Measurements from ENCODE around the gene RFTN1.
A peak's percentile ranks its signal among the peaks of the same experiment; 100 is the strongest.

The RFTN1 gene

DNA sequence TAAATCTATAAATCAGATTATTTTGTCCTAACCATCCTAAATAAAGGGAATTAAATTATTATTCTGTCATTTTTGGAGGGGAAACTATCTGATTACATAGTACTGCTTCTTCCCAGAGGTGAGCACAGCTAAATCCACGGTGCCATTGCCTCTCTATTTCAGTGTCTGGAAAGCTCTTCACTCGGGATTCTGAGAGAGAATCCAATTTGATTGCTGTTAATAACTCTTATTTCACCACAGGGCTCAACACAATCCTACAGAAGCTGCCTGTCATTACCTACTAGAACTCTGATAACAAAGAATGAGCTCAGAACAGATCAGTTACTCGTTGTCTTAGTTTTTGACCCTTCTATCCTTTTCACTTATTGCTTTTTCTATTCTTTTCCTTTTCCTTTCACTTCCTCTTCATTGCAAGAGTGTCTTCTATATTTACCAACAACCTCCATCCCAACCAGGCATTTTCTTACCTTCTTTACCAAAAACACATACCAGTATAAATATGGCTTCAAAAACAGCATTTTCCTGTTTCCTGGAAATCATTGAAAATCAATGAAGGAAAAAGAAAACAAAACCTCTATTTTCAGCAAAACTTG lies 218.1 kb downstream of the RFTN1 start:
- no peak for DNase-seq

DNA sequence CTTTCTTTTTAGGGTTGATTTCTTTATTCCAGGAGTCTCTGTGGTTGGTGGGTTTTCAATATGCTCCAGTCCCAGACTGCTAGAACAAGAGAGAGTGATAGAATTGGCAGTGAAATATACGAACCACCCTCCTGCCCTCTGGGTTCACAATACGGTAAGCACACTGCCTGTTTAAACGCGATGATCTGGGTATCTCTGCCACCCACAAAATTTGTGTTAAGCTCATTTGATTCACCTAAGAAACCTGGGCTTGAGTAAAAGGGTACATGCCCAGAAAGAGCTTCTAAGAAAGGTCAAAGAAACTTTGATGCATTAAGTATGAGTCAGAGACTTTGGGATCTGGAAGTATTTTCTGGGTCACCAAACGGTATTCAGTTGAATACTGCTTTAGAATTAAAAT lies 218.7 kb downstream of the RFTN1 start:
- DNase-seq, result no peak

DNA sequence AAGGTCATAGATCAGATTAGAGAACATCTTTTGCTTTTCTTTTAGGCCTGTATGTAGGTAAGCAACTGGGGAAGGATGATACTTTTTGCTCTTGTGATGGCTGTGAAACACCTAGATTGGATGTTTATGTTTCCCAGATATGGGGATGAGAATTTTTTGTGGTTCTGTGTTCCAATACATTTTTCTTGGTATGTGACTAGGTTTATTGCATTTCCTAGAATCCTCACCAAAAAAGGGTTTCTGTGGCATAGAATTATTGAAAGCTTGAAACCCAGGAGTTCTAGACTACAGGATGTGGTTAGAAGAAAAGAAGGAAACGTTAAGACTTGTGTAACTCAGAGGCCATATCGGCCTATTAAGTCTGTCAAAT lies 222.7 kb downstream of the RFTN1 start:
- peak; percentile 82 for DNase-seq

DNA sequence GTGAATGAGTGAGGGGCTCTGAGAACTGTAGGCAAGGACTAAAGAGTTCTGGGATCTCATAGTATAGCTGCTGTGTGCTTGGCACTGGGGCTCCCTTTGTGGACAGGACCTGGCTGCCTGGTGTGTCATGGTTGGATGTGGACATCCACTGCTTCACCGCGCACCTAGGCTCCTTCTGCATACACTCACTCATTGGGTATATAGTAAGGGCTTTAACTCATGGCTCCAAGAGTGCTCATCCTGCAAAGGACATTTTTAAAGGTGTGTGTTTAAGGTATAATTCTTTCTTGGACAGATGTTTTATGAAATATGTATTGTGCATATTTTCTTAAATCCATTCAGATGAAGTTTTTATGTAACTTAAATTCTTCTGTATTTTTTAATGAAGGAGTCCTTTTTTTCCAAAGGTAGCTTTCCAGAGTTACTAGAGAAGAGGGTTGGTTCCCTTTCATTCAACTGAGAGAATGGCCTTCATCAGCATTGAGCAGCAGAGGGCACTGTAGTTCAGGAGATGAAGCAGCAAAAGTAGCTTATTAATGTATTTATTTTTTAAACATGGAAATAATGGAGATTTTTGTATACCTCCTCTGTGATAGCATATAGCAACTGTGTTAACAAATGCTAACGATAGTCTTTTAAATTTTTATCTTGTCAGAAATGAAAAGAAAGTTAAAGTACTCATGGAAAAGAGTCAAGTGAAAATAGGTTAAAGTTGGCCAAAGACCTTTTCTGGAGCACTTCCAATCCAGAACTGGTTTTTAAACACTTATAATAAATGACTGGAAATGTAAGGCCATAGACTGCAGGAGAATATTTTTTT lies 223.3 kb downstream of the RFTN1 start:
- peak; percentile 69 for DNase-seq

DNA sequence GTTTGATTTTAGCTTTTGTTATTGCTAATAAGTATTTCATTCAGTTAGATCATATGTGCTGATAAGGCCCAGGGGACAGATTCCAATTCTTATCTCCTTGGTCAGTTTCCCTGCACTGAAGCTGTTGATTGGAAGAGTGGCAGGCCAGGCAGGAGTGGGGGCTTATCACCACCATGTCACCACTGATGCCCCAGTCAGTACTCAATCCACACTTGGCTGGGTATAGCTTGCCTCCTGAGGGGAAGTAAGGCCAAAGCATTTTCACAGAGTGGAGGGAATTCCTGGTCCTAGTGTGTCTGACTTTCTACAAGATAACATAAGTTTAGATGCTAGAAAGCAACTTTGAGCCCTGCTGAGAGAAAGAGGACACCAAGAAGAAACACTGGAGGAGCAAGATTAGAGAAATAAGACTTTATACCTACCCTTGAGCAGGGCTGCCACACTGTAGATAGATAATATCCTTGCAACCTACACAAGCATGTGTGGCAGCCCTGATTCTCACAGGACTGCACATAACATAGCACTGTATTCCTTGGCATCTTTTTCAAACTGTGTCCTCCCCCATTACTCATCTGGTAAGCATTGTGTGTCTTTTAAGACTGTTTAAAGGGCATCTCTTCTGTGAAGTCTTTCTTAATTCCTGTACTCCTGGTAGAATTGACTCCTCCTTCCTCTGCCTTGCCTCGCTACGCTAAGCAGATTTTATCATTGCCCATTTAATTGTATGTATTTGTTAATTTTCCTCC lies 224.2 kb downstream of the RFTN1 start:
- no peak for DNase-seq

DNA sequence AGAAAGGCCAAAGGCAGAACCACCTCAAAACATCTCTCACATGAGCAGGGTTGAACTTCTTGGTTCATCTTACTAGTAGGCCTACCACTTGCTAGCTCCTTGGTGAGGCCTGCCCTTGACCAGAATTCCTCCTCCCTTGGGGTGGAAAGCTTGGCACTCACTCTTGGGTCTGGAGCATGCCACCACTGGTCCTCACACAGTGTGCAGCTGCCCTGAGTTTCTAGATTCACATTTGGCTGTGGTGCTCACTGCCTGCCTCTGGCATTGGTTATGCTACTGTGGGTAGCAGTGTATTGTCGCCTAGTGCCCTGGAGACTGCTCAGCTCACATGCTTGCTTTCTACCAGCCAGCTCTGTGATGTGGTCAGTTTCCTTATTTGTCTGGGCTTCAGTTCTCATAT lies 224.8 kb downstream of the RFTN1 start:
- no peak for DNase-seq

DNA sequence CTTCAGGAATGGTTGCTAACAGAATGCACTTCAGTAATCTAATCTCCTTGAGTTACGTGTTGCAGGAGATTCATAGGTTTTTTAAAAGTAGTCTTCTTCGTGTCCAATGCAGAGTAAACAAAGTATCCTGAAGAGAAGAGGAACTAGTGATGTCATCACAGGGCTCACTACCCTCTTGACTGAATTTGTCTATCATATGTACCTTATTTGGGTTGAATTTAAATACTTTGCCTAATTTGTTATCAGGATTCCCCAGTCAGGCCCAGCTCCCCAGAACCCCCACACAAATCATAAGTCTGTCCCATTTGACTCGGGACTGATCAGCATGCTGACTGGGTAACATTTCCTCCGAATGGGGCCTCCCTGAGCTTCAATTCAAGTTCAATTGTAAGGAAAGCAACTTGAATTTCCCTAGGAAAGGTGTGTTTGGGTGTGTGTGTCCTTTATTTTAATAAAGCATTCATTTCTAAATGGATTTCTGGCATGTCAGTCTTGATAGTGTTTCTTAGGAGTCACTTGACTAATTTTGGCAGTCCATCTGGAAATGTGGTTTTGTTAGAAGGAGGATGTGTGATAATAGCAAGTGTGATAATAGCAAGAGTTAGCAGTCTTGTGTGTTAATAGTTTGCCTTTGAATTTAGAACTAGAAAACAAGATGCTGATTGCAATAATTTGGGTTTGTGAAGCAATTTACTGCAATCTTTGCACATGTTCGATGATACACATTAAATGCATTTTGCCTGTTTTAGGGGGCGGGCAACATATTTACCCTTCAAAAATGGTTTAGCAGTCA lies 226.6 kb downstream of the RFTN1 start:
- no peak for DNase-seq

DNA sequence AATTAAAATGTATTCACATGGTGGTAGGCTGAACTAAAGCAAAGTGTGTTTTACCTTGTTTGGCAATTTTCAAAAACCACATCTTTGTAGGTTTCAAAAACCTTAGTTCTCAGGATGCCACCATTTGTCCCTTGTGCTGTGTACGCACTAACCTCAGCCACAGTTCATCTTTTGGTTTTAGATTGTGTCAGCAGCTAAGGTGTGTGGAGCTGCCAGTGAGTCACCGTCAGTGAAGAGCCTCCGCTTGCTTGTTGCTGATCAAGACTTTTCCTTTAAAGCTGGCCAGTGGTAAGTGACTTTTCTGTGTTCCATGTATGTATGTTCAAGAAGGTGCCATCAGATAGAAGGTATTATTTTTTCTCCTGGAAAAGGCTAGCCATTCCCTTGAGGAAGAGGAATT lies 227.3 kb downstream of the RFTN1 start:
- peak; percentile 89 for DNase-seq

DNA sequence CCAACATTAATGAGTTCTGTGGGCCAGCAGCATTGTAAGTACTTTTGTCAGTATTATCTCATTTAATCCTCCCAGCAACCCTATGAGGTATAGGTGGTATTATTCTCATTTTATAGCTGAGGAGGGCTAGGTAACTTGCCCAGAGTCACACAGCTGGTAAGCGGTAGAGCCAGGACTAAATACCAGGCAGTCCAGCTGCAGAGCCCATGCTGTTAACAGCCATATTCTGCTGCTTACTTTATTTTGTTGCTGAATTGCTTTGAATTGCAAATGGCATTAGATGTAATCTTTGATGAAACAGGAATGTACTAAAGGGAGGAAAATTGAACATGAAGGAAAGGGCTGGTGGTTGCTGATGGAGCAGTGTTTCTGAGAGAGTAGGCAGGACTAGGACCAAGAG lies 228.9 kb downstream of the RFTN1 start:
- DNase-seq, result no peak

DNA sequence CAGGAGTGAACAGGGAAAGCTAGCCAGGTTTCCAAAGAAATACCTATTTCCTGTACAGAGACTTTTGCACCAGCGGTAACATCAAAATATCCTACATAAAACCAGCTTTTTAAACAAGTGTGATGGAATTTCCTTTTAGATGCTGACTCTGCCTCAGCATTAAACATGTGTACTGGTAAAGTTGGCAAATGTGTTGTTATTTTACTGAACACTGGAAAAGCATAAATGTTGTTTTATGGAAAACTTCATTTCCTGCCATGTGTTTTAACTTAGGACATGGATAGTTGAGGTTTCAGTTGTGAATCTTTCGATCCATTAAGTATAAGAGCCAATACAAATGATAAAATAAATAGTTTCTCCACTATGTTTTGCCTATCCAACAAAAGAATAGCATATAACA lies 232.8 kb downstream of the RFTN1 start:
- no peak for DNase-seq

DNA sequence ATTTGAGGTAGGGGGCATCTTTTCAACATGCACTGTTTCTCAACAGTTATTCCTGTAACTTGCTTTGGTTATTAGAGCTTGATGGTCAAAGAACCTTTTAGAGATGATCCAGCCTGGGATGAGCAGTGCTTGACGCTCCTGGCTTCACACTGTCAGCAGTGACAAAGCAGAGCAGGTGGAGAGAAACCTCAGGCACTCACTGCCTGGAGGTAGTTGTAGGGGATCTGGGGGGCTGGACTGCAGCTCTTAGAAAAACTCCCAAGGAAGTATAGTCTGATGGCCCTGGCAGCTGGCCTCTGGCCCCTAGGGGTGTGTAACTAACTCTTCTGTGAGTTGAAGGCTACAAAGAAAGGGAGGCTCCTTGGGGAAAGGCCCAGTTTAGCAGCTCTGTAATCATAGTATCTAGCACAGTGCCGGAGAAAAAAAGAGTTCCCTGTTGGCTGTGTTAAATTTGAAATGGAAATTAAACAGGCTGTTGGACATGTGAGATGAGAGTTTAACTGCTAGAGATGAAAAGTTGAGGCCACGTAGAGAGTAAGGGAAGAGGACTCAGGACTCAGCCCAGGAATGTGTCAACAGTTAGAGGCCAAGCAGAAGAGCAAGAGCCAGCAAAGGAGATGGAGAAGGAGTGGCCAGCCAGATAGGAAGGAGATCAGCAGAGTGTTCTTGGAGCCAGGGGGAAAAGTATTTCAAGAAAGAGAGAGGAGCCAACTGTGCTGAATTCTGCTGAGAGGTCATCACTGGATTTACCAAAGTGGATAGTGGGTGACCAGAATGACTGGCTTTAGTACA lies 234.3 kb downstream of the RFTN1 start:
- no peak for DNase-seq

DNA sequence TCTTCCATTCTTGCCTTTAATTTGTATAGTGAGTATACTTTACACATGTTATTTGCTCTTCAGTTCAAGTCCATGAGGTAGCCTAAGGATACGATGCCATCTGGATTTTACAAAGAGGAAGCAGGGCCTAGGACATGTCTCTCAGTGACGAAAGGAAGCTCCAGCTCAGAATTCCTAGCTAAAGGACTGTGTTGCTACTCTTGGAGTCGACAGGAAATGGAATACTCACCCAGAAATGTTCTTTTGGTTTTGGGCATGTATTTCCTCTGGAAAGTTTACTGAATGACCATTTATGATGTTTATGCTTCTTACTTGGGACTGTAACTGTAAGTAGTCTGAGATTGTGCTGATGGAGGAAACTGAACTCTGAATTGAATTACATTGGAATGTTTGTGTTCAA lies 236.0 kb downstream of the RFTN1 start:
- DNase-seq, result no peak

DNA sequence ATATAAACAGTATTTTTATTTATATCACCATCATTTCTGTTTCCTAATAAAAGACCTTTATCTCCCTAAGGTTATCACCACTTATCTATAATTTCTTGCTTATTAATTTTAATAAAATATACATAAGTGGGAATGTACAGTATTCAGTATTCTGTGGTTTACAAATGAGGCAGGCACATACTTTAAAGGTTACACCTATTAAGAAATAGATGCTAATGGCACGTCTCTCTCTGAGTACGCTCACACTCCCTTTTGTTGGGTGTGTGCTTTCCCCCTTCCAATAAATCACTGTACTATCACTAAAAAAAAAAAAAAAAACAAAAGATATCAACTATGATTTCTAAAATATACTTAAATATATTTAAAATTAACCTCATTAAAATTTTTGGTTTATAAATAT lies 239.6 kb downstream of the RFTN1 start:
- no peak for DNase-seq

DNA sequence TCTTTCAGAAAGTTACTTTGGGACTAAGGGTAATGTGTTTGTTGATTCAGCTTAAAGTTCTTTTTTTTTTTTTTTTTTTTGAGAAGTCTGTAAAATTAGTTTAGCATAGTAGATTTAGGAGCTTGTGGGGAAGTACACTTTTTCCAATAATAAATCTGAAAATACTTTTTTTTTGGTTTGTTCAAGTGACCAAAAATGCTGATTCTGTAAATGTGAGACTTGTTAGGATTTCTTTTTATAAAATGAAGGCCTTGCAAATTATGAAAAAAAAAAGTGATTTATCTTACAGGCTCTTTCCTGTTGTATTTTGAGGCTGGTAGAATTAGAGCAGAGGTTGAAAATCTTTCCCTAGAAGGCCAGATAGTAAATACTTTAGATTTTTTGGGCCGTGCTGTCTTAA lies 240.9 kb downstream of the RFTN1 start:
- DNase-seq, result no peak

DNA sequence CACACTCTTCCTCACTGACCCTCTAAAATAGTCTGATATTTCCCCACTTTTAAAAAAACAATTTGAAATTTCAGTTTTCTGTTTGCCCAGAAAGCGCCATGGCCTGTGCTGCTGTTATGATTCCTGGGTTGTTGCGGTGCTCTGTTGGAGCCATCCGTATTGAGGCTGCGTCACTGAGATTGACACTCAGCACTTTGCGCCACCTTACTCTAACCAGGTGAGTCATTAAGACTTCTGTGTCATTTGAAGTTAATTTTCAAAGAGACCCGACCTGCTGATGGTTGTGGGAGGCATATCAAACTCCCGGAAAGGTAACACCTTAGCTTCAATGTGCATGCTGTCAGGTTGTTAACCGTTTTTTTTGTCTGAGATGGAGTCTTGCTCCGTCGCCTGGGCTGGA lies 242.6 kb downstream of the RFTN1 start:
- no peak for DNase-seq

DNA sequence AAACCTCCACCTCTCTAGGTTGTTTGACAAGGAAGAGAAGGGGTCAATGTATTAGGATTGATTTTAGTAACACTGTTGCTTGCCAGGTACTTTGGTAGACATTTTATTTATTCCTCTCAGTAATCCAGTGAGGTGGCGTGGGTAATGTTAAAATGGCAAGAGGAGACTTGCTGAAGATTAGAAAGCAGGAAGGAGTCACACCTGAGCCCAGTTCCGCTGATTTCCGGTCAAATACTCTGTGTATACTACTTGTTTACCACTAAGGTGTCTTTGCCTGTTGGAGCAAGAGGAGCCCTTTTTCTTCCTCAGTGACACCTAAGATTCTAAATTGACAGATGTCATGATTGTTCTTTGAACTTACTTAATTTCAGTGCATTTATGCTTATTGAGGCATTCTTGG lies 246.8 kb downstream of the RFTN1 start:
- DNase-seq, result no peak
